Mesothelial cell of epicardium (in vitro differentiated cells): ENCODE data around the gene ATP9A. TPM values are rescaled to one million over a fixed set of nuclear protein-coding genes. Genes with fewer than 3 reads are reported as not detected.
"Not testable (repeated sequence)": the region's sequence is repeated elsewhere in the genome, so short reads cannot be mapped to it uniquely, and the experiment has no call there.

Experiments
- DNase-seq, 2 experiments: peaks; one replicate each; pipeline ENCODE4 v3.0.0; 2021; ENCODE audit warnings: low spot score in 2 of 2; ENCODE audit not compliant: unreplicated experiment in 2 of 2
- H3K27ac Mint-ChIP-seq: 2 replicates; pipeline ENCODE4 v1.8.0; 2021; ENCODE audit warnings: mixed read lengths
- H3K27me3 Mint-ChIP-seq: 2 replicates; pipeline ENCODE4 v1.8.0; 2021; ENCODE audit warnings: low read depth, mixed read lengths
- H3K36me3 Mint-ChIP-seq: 2 replicates; pipeline ENCODE4 v1.8.0; 2021; ENCODE audit warnings: mixed read lengths
- H3K4me1 Mint-ChIP-seq: 2 replicates; pipeline ENCODE4 v1.8.0; 2021; ENCODE audit warnings: mixed read lengths
- H3K4me3 Mint-ChIP-seq: 2 replicates; pipeline ENCODE4 v1.8.0; 2021; ENCODE audit warnings: mild to moderate bottlenecking, moderate library complexity, mixed read lengths
- H3K9me3 Mint-ChIP-seq: 2 replicates; pipeline ENCODE4 v1.8.0; 2021; ENCODE audit warnings: mixed read lengths
- CTCF ChIP-seq: fragments of 200-600 bp; sonication (generic); IDR thresholded peaks from one replicate; pipeline ENCODE4 v1.5.0; 2021; ENCODE audit warnings: antibody characterized with exemption; ENCODE audit not compliant: unreplicated experiment
- total RNA-seq: library from RNA; stranded (reverse); gene quantifications from 3 replicates; pipeline ENCODE4 v1.2.1, GENCODE V29; 2021

ATP9A gene
- total RNA-seq, 1 donor from 2014 or later, result 80.0 TPM

- H3K4me1 Mint-ChIP-seq, result peaks cover 9% of the 10 kb centered on the region
- H3K36me3 Mint-ChIP-seq, result peaks cover 22% of the 10 kb centered on the region
- no peaks in the 10 kb centered on the region for H3K9me3 Mint-ChIP-seq
- no peaks in the 10 kb centered on the region for H3K27me3 Mint-ChIP-seq
- no peak for TF ChIP-seq CTCF
- H3K4me3 Mint-ChIP-seq, result no peak overlapping the region
- DNase-seq, result no peak
- peak overlapping the region; percentile 78 for H3K27ac Mint-ChIP-seq
Observed at GRCh38 chr20:51660672-51661608, 107.2 kb downstream of the ATP9A start.

GRCh38 chr20:51659491-51660050 lies 108.6 kb downstream of the ATP9A start:
- no peaks in the 10 kb centered on the region for H3K9me3 Mint-ChIP-seq
- H3K27ac Mint-ChIP-seq, result no peak overlapping the region
- peaks cover 30% of the 10 kb centered on the region for H3K36me3 Mint-ChIP-seq
- no peak for DNase-seq
- H3K4me3 Mint-ChIP-seq, result no peak overlapping the region
- TF ChIP-seq CTCF, result no peak
- no peaks in the 10 kb centered on the region for H3K27me3 Mint-ChIP-seq
- peaks cover 9% of the 10 kb centered on the region for H3K4me1 Mint-ChIP-seq

- Mint-ChIP-seq H3K4me3 (no peak overlapping the region), H3K4me1 (peaks cover 19% of the 10 kb centered on the region), H3K27ac (no peak overlapping the region), H3K9me3 (no peaks in the 10 kb centered on the region), H3K27me3 (no peaks in the 10 kb centered on the region), H3K36me3 (peaks cover 32% of the 10 kb centered on the region)
- TF ChIP-seq CTCF, result no peak
- no peak for DNase-seq
Observed at GRCh38 chr20:51656726-51657260, 111.4 kb downstream of the ATP9A start.

GRCh38 chr20:51656089-51656488 lies 112.1 kb downstream of the ATP9A start:
- not testable (repeated sequence) for H3K27ac Mint-ChIP-seq, H3K27me3 Mint-ChIP-seq, H3K9me3 Mint-ChIP-seq, H3K4me3 Mint-ChIP-seq, DNase-seq
- peaks cover 19% of the 10 kb centered on the region for H3K4me1 Mint-ChIP-seq
- H3K36me3 Mint-ChIP-seq, result peaks cover 34% of the 10 kb centered on the region

GRCh38 chr20:51654495-51654894 lies 113.7 kb downstream of the ATP9A start:
- H3K27me3 Mint-ChIP-seq, result no peaks in the 10 kb centered on the region
- no peaks in the 10 kb centered on the region for H3K9me3 Mint-ChIP-seq
- H3K27ac Mint-ChIP-seq, result no peak overlapping the region
- DNase-seq, result no peak
- TF ChIP-seq CTCF, result no peak
- H3K4me3 Mint-ChIP-seq, result no peak overlapping the region
- H3K4me1 Mint-ChIP-seq, result peaks cover 10% of the 10 kb centered on the region
- H3K36me3 Mint-ChIP-seq, result peaks cover 31% of the 10 kb centered on the region

GRCh38 chr20:51654060-51654459 lies 114.1 kb downstream of the ATP9A start:
- Mint-ChIP-seq H3K4me1 (peaks cover 10% of the 10 kb centered on the region), H3K9me3 (no peaks in the 10 kb centered on the region), H3K27ac (no peak overlapping the region), H3K4me3 (no peak overlapping the region), H3K27me3 (no peaks in the 10 kb centered on the region), H3K36me3 (peaks cover 29% of the 10 kb centered on the region)
- no peak for TF ChIP-seq CTCF
- no peak for DNase-seq
